Keratinocyte (primary cell): ENCODE results near the gene SSH2. TPM values are rescaled to one million over a fixed set of nuclear protein-coding genes. Genes with fewer than 3 reads are reported as not detected.
A peak's percentile ranks its signal among the peaks of the same experiment; 100 is the strongest.

Source experiments
- DNase-seq: peaks from one replicate; pipeline ENCODE4 v3.0.0-alpha.2; 2011; ENCODE audit warnings: low read depth, missing footprints, low spot score
- FAIRE-seq: peaks from 2 replicates; lab custom pipeline; 2011; peaks lifted over from hg19 to GRCh38; lab: Jason Lieb, UNC
- H2AFZ ChIP-seq: 2 replicates; pipeline ENCODE4 v1.6.0; 2012; ENCODE audit warnings: low read length, control low read depth, inconsistent platforms; ENCODE audit not compliant: control insufficient read depth
- H3K27ac ChIP-seq: 2 replicates; pipeline ENCODE4 v1.5.1; 2011; ENCODE audit warnings: low read length; ENCODE audit not compliant: control insufficient read depth, insufficient read depth
- H3K27me3 ChIP-seq: 3 replicates; pipeline ENCODE4 v1.6.0; 2011; ENCODE audit warnings: low read length; ENCODE audit not compliant: control insufficient read depth, insufficient read depth; ENCODE audit errors: extremely low read depth
- H3K36me3 ChIP-seq, 2 experiments: 2 replicates in 1 of 2; 3 replicates in 1 of 2; pipeline ENCODE4 v1.5.1; 2011; ENCODE audit warnings: low read length in 2 of 2, mild to moderate bottlenecking in 1 of 2; ENCODE audit not compliant: control insufficient read depth in 2 of 2, insufficient read depth in 2 of 2; ENCODE audit errors: extremely low read depth in 1 of 2
- H3K4me1 ChIP-seq: 3 replicates; pipeline ENCODE4 v1.5.1; 2011; ENCODE audit warnings: low read length; ENCODE audit not compliant: control insufficient read depth, insufficient read depth; ENCODE audit errors: extremely low read depth
- H3K4me2 ChIP-seq: 3 replicates; pipeline ENCODE4 v1.6.0; 2011; ENCODE audit warnings: low read depth, low read length; ENCODE audit not compliant: control insufficient read depth, insufficient read depth; ENCODE audit errors: extremely low read depth
- H3K4me3 ChIP-seq, 3 experiments: fragments of 200-600 bp in 1 of 3; sonication (generic) in 1 of 3; 2 replicates in 2 of 3; 3 replicates in 1 of 3; pipeline ENCODE4 v1.5.1; 2011 to 2016; ENCODE audit warnings: low read length in 3 of 3, mild to moderate bottlenecking in 3 of 3, control low read depth in 2 of 3, inconsistent platforms in 1 of 3, low read depth in 1 of 3, mixed read lengths in 1 of 3, mixed run types in 1 of 3, moderate library complexity in 1 of 3; ENCODE audit not compliant: control insufficient read depth in 2 of 3, insufficient read depth in 2 of 3; ENCODE audit errors: extremely low read depth in 1 of 3
- H3K79me2 ChIP-seq: 2 replicates; pipeline ENCODE4 v1.6.0; 2012; ENCODE audit warnings: low read length; ENCODE audit not compliant: control insufficient read depth, insufficient read depth
- H3K9ac ChIP-seq: 3 replicates; pipeline ENCODE4 v1.6.0; 2011; ENCODE audit warnings: low read length; ENCODE audit not compliant: control insufficient read depth, insufficient read depth; ENCODE audit errors: extremely low read depth
- H3K9me1 ChIP-seq: 3 replicates; pipeline ENCODE4 v1.6.0; 2011; ENCODE audit warnings: low read length; ENCODE audit not compliant: control insufficient read depth, insufficient read depth; ENCODE audit errors: extremely low read depth
- H3K9me3 ChIP-seq: 2 replicates; pipeline ENCODE4 v1.5.1; 2012; ENCODE audit warnings: low read depth, low read length; ENCODE audit not compliant: control insufficient read depth
- H4K20me1 ChIP-seq: 3 replicates; pipeline ENCODE4 v1.6.0; 2011; ENCODE audit warnings: low read length; ENCODE audit not compliant: control insufficient read depth, insufficient read depth; ENCODE audit errors: extremely low read depth
- CTCF ChIP-seq, 3 experiments: IDR thresholded peaks in 1 of 3; conservative IDR thresholded peaks in 1 of 3; optimal IDR thresholded peaks in 1 of 3; 2 replicates in 2 of 3; 3 replicates in 1 of 3; pipeline versions ENCODE3 to v1.5.1; 2011; ENCODE audit warnings: low read length in 3 of 3, mild to moderate bottlenecking in 3 of 3, moderate library complexity in 2 of 3, control low read depth in 1 of 3, inconsistent platforms in 1 of 3; ENCODE audit not compliant: insufficient read depth in 2 of 3; ENCODE audit errors: extremely low read depth in 1 of 3
- EZH2 ChIP-seq: IDR thresholded peaks from one replicate; pipeline ENCODE4 v1.6.1; 2012; ENCODE audit warnings: inconsistent platforms, mild to moderate bottlenecking, low read length, moderate library complexity
- dilution Hi-C: fragments of 300-500 bp; cut with MboI; formaldehyde crosslinking; loops from one replicate; pipeline ENCODE4 v1.7.0; 2020; ENCODE audit warnings: low sequenced_read_pairs; ENCODE audit not compliant: extremely low pct_ligation_motif_present
- polyA plus RNA-seq, 5 experiments: library from polyadenylated mRNA; depleted of rRNA in 3 of 5; stranded (reverse) in 3 of 5; stranded (forward) in 1 of 5; unstranded in 1 of 5; fragments of >200 nt; gene quantifications; 1 replicate in 1 of 5; 2 replicates in 3 of 5; 3 replicates in 1 of 5; pipeline versions ENCODE4 v1.2.1 to v1.2.3, GENCODE V29; 2011 to 2012; ENCODE audit warnings: missing spikeins in 2 of 5, low read depth in 1 of 5, low replicate concordance in 1 of 5

The SSH2 gene
- polyA plus RNA-seq, 1 donor (not counting 4 experiments of a cell fraction or from before 2014, with no cell fraction given), result 13.9 TPM

DNA sequence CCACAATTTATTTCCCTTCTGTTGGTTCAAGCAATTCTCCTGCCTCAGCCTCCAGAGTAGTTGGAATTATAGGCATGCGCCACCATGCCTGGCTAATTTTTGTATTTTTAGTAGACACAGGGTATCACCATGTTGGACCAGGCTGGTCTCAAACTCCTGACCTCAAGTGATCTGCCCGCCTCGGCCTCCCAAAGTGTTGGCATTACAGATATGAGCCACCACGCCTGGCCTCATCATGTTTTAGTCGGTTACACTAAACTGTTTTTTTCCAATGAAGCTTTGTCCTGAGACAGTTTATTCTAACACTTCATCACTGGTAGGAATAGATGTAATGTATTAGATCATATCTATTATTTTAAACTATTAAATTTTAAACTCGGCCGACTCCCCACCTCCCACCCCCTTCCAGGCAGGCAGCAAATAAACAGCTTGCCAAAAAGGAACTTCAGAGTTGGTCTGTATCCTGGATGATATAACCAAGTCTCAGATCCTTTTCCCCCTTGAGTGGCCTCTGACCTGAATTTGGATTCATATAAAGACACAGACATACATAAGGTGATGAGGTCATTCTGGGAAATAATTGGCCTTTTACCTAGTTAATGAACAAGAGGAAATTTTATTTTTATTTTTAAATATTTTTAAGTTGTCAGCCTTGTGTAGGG is 288.9 kb downstream of the SSH2 start:
- H3K9me1 ChIP-seq, result no peaks in the 10 kb centered on the region
- H3K27me3 ChIP-seq, result no peaks in the 10 kb centered on the region
- H3K79me2 ChIP-seq, result no peaks in the 10 kb centered on the region
- peak overlapping the region; percentile 89 for H3K27ac ChIP-seq
- no peak overlapping the region for H3K4me2 ChIP-seq
- H3K9me3 ChIP-seq, result no peaks in the 10 kb centered on the region
- H3K9ac ChIP-seq, result peak overlapping the region; percentile 63
- H3K36me3 ChIP-seq, result peaks cover 5% of the 10 kb centered on the region in 2 experiments
- FAIRE-seq (no peak), DNase-seq (no peak)
- dilution Hi-C loops, result no loop called here
- no peaks in the 10 kb centered on the region for H4K20me1 ChIP-seq
- TF ChIP-seq EZH2 (no peak), CTCF (optimal IDR thresholded peaks at IDR 0.05 in 1 of 3, IDR thresholded peaks at IDR 0.05 in 1 of 3, conservative IDR thresholded peaks at IDR 0.05 in 1 of 3; ENCODE audit: extremely low read depth in 1 of 3, insufficient read depth in 2 of 3, low read length in 3 of 3) (no peak)
- no peak overlapping the region for H3K4me3 ChIP-seq
- H3K4me1 ChIP-seq, result peaks cover 23% of the 10 kb centered on the region
- no peak overlapping the region for H2AFZ ChIP-seq

GRCh38 chr17:29640413-29640812 is 289.6 kb downstream of the SSH2 start:
- peaks cover 6 to 7% of the 10 kb centered on the region in 2 experiments for H3K36me3 ChIP-seq
- FAIRE-seq (no peak), DNase-seq (no peak)
- no peaks in the 10 kb centered on the region for H3K79me2 ChIP-seq
- no peaks in the 10 kb centered on the region for H4K20me1 ChIP-seq
- peak overlapping the region; percentile 63 for H3K9ac ChIP-seq
- H2AFZ ChIP-seq, result peak overlapping the region; percentile 25
- no peaks in the 10 kb centered on the region for H3K9me3 ChIP-seq
- peaks cover 23% of the 10 kb centered on the region for H3K4me1 ChIP-seq
- no peaks in the 10 kb centered on the region for H3K27me3 ChIP-seq
- H3K4me2 ChIP-seq, result peak overlapping the region; percentile 33
- H3K9me1 ChIP-seq, result no peaks in the 10 kb centered on the region
- dilution Hi-C loops, result no loop called here
- no peak overlapping the region for H3K4me3 ChIP-seq
- H3K27ac ChIP-seq, result peak overlapping the region; percentile 89
- TF ChIP-seq EZH2 (no peak), CTCF (optimal IDR thresholded peaks at IDR 0.05 in 1 of 3, IDR thresholded peaks at IDR 0.05 in 1 of 3, conservative IDR thresholded peaks at IDR 0.05 in 1 of 3; ENCODE audit: extremely low read depth in 1 of 3, insufficient read depth in 2 of 3, low read length in 3 of 3) (no peak)
